K562 (cell line): ENCODE results near the gene MAP3K6. TPM values are rescaled to one million over a fixed set of nuclear protein-coding genes. Genes with fewer than 3 reads are reported as not detected.

Source experiments
- ARID1B ChIP-seq: fragments of 450-650 bp; IDR thresholded peaks from 2 replicates; pipeline ENCODE4 v1.6.1; 2016; ENCODE audit warnings: antibody characterized with exemption, mild to moderate bottlenecking, inconsistent platforms
- CBFA2T3 ChIP-seq: fragments of 450-650 bp; IDR thresholded peaks from 2 replicates; pipeline ENCODE4 v1.6.1; 2017
- CBX2 ChIP-seq: fragments of 200-600 bp; sonication (generic); IDR thresholded peaks from one replicate; pipeline ENCODE4 v1.6.1; 2012; ENCODE audit warnings: mild to moderate bottlenecking, low read length, inconsistent platforms; ENCODE audit not compliant: insufficient read depth, poor library complexity, severe bottlenecking
- CEBPZ ChIP-seq: fragments of 150-350 bp; IDR thresholded peaks from 2 replicates; pipeline ENCODE4 v1.6.1; 2014; ENCODE audit warnings: low read depth, mild to moderate bottlenecking, low read length, borderline replicate concordance
- FOXP1 ChIP-seq: sonication (generic); formaldehyde crosslinking; IDR thresholded peaks from 2 replicates; pipeline ENCODE4 v1.8.0; 2022; ENCODE audit warnings: mild to moderate bottlenecking, missing genetic modification reagents
- NFATC3 ChIP-seq: fragments of 450-650 bp; IDR thresholded peaks from 2 replicates; pipeline ENCODE4 v1.6.1; 2017; ENCODE audit warnings: mild to moderate bottlenecking
- PHF20 ChIP-seq: fragments of 450-650 bp; IDR thresholded peaks from 2 replicates; pipeline ENCODE4 v1.6.1; 2018; ENCODE audit not compliant: partially characterized antibody
- ZNF134 ChIP-seq: fragments of 250-450 bp; sonication (Bioruptor Pico); conservative IDR thresholded peaks from 2 replicates; pipeline ENCODE4 v1.4.0; 2020
- ZNF280A ChIP-seq: fragments of 450-650 bp; IDR thresholded peaks from 2 replicates; pipeline ENCODE4 v1.6.1; 2018; ENCODE audit warnings: mild to moderate bottlenecking, low read depth; ENCODE audit not compliant: partially characterized antibody
- ZNF79 ChIP-seq: fragments of 250-450 bp; sonication (Bioruptor Pico); IDR thresholded peaks from 2 replicates; pipeline ENCODE4 v1.4.0; 2020; ENCODE audit warnings: low read depth, mild to moderate bottlenecking, moderate library complexity
- polyA plus RNA-seq, 8 experiments: library from polyadenylated mRNA; depleted of rRNA in 4 of 8; stranded (reverse) in 5 of 8; unstranded in 3 of 8; fragments of >200 nt; fragmentation: Nextera tagmentation in 2 of 8; fragmentation: Illumina TruSeq in 1 of 8; extraction: Ambion mirVana in 2 of 8; extraction: Trizol in 1 of 8; gene quantifications; 2 replicates each; pipeline versions ENCODE4 v1.2.1 to v1.2.3, GENCODE V29; 2011 to 2014; ENCODE audit warnings: inconsistent platforms in 1 of 8, missing spikeins in 1 of 8
- total RNA-seq, 7 experiments: library from RNA; depleted of rRNA in 6 of 7; stranded (reverse); fragments of >200 nt in 6 of 7; fragmentation: Illumina TruSeq in 2 of 7; extraction: Trizol in 2 of 7; gene quantifications; 2 replicates each; pipeline versions ENCODE4 v1.2.1 to v1.2.3, GENCODE V29; 2011 to 2021; ENCODE audit warnings: low replicate concordance in 1 of 7
- TF ChIP-seq, protein P1 (sequence below): IDR thresholded peaks from 3 replicates; pipeline ENCODE4 v1.6.1; 2011; ENCODE audit warnings: borderline replicate concordance, mild to moderate bottlenecking, moderate library complexity; ENCODE audit not compliant: insufficient read length; ENCODE audit errors: extremely low read depth
- TF ChIP-seq, protein P2 (sequence below): sonication (generic); formaldehyde crosslinking; IDR thresholded peaks from 2 replicates; pipeline ENCODE4 v1.8.1; 2022; ENCODE audit warnings: missing genetic modification reagents
- TF ChIP-seq, protein P3 (sequence below), 2 experiments: fragments of 450-650 bp; IDR thresholded peaks; 2 replicates each; pipeline ENCODE4 v1.6.1; 2018; ENCODE audit warnings: mild to moderate bottlenecking in 2 of 2, low read depth in 1 of 2; ENCODE audit not compliant: partially characterized antibody in 2 of 2

Gene MAP3K6
- total and polyA plus RNA-seq, 9 of the 15 experiments (the other 6 are each of a cell fraction or from before 2014, with no cell fraction given) = 0.99 to 21.9 (median 7.0) TPM

DNA sequence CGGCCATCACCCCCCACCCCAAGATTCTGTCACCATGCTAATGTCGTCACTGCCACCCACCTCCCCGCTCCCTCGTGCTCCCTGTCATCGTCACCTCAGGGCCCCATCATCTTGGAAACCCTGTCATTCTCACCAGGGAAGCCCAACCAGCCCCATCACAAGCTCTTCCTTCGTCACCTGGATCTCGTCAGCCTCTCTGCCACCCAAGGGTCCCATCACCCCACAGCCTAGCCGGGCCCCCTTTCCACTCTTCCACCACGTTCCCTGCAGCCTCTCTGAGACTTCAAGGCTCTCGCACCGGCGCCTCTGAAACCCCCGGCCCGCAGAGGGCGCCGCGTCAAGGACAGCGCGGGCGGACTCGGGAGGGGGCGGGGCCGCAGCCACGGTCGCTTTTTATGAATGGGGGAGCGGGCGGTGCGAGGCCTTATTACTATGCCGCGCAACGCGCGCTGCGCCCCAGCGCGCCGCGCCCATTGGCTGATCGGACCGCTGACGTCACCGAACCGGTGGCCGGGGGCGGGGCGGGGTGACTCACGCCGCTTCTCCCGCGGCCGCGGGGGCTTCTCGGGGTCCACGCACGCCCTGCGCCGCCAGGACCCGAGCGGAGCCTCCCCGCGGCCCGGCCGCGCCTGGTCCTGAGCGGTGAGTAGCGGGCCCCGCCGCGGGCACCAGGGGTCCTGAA, 25.5 kb upstream of the MAP3K6 start, which contains the start of gene GPR3 (continued):
- TF ChIP-seq ZNF280A (no peak), ARID1B (peak; percentile 50), CBFA2T3 (no peak), FOXP1 (CRISPR knock-in tag) (no peak), ZNF134 (CRISPR knock-in tag) (no peak), CEBPZ (no peak), ZNF79 (no peak), NFATC3 (no peak), PHF20 (peak; percentile 23), CBX2 (no peak)
- TF ChIP-seq, protein P1, sequence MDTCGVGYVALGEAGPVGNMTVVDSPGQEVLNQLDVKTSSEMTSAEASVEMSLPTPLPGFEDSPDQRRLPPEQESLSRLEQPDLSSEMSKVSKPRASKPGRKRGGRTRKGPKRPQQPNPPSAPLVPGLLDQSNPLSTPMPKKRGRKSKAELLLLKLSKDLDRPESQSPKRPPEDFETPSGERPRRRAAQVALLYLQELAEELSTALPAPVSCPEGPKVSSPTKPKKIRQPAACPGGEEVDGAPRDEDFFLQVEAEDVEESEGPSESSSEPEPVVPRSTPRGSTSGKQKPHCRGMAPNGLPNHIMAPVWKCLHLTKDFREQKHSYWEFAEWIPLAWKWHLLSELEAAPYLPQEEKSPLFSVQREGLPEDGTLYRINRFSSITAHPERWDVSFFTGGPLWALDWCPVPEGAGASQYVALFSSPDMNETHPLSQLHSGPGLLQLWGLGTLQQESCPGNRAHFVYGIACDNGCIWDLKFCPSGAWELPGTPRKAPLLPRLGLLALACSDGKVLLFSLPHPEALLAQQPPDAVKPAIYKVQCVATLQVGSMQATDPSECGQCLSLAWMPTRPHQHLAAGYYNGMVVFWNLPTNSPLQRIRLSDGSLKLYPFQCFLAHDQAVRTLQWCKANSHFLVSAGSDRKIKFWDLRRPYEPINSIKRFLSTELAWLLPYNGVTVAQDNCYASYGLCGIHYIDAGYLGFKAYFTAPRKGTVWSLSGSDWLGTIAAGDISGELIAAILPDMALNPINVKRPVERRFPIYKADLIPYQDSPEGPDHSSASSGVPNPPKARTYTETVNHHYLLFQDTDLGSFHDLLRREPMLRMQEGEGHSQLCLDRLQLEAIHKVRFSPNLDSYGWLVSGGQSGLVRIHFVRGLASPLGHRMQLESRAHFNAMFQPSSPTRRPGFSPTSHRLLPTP = no peak
- TF ChIP-seq, protein P2, sequence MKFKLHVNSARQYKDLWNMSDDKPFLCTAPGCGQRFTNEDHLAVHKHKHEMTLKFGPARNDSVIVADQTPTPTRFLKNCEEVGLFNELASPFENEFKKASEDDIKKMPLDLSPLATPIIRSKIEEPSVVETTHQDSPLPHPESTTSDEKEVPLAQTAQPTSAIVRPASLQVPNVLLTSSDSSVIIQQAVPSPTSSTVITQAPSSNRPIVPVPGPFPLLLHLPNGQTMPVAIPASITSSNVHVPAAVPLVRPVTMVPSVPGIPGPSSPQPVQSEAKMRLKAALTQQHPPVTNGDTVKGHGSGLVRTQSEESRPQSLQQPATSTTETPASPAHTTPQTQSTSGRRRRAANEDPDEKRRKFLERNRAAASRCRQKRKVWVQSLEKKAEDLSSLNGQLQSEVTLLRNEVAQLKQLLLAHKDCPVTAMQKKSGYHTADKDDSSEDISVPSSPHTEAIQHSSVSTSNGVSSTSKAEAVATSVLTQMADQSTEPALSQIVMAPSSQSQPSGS (CRISPR knock-in tag) = peak; percentile 66; the same call in 1 of the 2 replicates
- TF ChIP-seq, protein P3, sequence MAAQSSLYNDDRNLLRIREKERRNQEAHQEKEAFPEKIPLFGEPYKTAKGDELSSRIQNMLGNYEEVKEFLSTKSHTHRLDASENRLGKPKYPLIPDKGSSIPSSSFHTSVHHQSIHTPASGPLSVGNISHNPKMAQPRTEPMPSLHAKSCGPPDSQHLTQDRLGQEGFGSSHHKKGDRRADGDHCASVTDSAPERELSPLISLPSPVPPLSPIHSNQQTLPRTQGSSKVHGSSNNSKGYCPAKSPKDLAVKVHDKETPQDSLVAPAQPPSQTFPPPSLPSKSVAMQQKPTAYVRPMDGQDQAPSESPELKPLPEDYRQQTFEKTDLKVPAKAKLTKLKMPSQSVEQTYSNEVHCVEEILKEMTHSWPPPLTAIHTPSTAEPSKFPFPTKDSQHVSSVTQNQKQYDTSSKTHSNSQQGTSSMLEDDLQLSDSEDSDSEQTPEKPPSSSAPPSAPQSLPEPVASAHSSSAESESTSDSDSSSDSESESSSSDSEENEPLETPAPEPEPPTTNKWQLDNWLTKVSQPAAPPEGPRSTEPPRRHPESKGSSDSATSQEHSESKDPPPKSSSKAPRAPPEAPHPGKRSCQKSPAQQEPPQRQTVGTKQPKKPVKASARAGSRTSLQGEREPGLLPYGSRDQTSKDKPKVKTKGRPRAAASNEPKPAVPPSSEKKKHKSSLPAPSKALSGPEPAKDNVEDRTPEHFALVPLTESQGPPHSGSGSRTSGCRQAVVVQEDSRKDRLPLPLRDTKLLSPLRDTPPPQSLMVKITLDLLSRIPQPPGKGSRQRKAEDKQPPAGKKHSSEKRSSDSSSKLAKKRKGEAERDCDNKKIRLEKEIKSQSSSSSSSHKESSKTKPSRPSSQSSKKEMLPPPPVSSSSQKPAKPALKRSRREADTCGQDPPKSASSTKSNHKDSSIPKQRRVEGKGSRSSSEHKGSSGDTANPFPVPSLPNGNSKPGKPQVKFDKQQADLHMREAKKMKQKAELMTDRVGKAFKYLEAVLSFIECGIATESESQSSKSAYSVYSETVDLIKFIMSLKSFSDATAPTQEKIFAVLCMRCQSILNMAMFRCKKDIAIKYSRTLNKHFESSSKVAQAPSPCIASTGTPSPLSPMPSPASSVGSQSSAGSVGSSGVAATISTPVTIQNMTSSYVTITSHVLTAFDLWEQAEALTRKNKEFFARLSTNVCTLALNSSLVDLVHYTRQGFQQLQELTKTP (IDR thresholded peaks at IDR 0.05; ENCODE audit: low read depth in 1 of 2, partially characterized antibody in 2 of 2) = peak in 1 of 2 experiments; percentile 16
